Bronchial epithelial cell (primary cell): ENCODE data around the gene TTLL13. TPM values are rescaled to one million over a fixed set of nuclear protein-coding genes. Genes with fewer than 3 reads are reported as not detected.
A peak's percentile ranks its signal among the peaks of the same experiment; 100 is the strongest.
"Not testable (repeated sequence)": the region's sequence is repeated elsewhere in the genome, so short reads cannot be mapped to it uniquely, and the experiment has no call there.

Experiments used
- DNase-seq: peaks from one replicate; pipeline ENCODE4 v3.0.0-alpha.2; 2010; ENCODE audit warnings: low read depth
- FAIRE-seq: peaks from 2 replicates; lab custom pipeline; 2011; peaks lifted over from hg19 to GRCh38; lab: Jason Lieb, UNC
- H3K27me3 ChIP-seq: 2 replicates; pipeline ENCODE4 v1.5.1; 2011; ENCODE audit warnings: low read length; ENCODE audit not compliant: control insufficient read depth, insufficient read depth
- H3K36me3 ChIP-seq: 2 replicates; pipeline ENCODE4 v1.5.1; 2011; ENCODE audit warnings: low read length; ENCODE audit not compliant: control insufficient read depth, insufficient read depth
- H3K4me3 ChIP-seq: 2 replicates; pipeline ENCODE4 v1.5.1; 2011; ENCODE audit warnings: mild to moderate bottlenecking, low read depth, low read length, control low read depth
- total RNA-seq: library from RNA; depleted of rRNA; stranded (reverse); fragments of >200 nt; gene quantifications from 2 replicates; pipeline ENCODE4 v1.2.1, GENCODE V29; 2014
- TF ChIP-seq, protein P1 (sequence below): IDR thresholded peaks from 2 replicates; pipeline ENCODE4 v1.5.1; 2011; ENCODE audit warnings: mild to moderate bottlenecking, moderate library complexity, low read length, control low read depth, inconsistent platforms; ENCODE audit not compliant: insufficient read depth, severe bottlenecking

The TTLL13 gene
- total RNA-seq, 1 donor from 2014 or later: under 0.01 TPM

- Histone ChIP-seq H3K36me3 (no peaks in the 10 kb centered on the region), H3K27me3 (no peaks in the 10 kb centered on the region), H3K4me3 (no peak overlapping the region)
- no peak for DNase-seq
- TF ChIP-seq, protein P1, sequence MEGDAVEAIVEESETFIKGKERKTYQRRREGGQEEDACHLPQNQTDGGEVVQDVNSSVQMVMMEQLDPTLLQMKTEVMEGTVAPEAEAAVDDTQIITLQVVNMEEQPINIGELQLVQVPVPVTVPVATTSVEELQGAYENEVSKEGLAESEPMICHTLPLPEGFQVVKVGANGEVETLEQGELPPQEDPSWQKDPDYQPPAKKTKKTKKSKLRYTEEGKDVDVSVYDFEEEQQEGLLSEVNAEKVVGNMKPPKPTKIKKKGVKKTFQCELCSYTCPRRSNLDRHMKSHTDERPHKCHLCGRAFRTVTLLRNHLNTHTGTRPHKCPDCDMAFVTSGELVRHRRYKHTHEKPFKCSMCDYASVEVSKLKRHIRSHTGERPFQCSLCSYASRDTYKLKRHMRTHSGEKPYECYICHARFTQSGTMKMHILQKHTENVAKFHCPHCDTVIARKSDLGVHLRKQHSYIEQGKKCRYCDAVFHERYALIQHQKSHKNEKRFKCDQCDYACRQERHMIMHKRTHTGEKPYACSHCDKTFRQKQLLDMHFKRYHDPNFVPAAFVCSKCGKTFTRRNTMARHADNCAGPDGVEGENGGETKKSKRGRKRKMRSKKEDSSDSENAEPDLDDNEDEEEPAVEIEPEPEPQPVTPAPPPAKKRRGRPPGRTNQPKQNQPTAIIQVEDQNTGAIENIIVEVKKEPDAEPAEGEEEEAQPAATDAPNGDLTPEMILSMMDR: no peak
- FAIRE-seq: no peak
Observed at GRCh38 chr15:90257776-90258175, 8.4 kb downstream of the TTLL13 start.

DNA sequence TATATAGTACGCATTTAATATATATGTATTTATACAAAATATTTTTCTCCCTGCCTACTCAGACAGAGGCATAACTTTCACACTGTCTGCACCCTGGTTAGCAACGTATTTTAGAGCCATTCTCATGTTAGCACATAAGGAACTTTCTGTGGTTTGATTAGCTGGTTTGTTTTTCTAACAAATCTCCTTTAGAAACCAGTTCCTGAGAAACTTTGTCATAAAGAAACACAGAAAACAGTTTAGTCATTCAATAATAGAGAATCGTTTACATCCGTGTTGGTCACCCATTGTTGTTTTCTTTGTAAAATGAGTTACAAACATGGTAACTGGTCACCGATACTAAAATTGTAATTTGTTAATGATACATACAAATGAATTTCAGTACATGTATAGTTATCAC, 10.2 kb downstream of the TTLL13 start:
- TF ChIP-seq, protein P1: no peak

GRCh38 chr15:90260731-90261130, 11.4 kb downstream of the TTLL13 start:
- H3K27me3 ChIP-seq, H3K4me3 ChIP-seq, DNase-seq, H3K36me3 ChIP-seq, FAIRE-seq: not testable (repeated sequence)

More for the DNA sequence above, 10.2 kb downstream of the TTLL13 start:
- no peaks in the 10 kb centered on the region for H3K27me3 ChIP-seq
- no peak for DNase-seq
- no peaks in the 10 kb centered on the region for H3K36me3 ChIP-seq
- no peak for FAIRE-seq
- no peak overlapping the region for H3K4me3 ChIP-seq

DNA sequence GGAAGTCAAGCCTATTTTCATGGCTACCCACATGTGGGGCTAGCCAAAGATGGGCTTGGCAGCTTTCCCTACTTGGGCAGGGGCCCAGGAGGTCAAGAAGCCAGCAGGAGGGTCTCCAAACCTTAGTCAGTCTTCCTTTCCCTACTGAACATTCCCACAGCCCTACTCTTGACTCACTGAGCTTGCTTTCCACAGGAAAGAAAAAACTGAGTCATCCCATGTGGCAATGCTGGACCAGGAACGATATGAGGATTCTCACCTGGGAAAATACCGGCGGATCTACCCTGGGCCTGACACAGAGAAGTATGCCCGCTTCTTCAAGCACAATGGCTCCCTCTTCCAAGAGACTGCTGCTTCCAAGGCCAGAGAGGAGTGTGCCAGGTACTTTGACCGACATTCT, 12.5 kb downstream of the TTLL13 start:
- TF ChIP-seq, protein P1: no peak
- H3K27me3 ChIP-seq: no peaks in the 10 kb centered on the region
- DNase-seq (peak; percentile 94), FAIRE-seq (no peak)
- no peaks in the 10 kb centered on the region for H3K36me3 ChIP-seq
- H3K4me3 ChIP-seq: no peak overlapping the region

GRCh38 chr15:90262426-90262825, 13.1 kb downstream of the TTLL13 start:
- Histone ChIP-seq H3K4me3 (no peak overlapping the region), H3K36me3 (no peaks in the 10 kb centered on the region), H3K27me3 (no peaks in the 10 kb centered on the region)
- TF ChIP-seq, protein P1: no peak
- DNase-seq: no peak
- FAIRE-seq: no peak

GRCh38 chr15:90264671-90265070, 15.3 kb downstream of the TTLL13 start:
- DNase-seq: peak; percentile 47
- FAIRE-seq: no peak
- Histone ChIP-seq H3K27me3 (no peaks in the 10 kb centered on the region), H3K4me3 (peak overlapping the region; percentile 51), H3K36me3 (no peaks in the 10 kb centered on the region)
- TF ChIP-seq, protein P1: no peak
